ENCODE data around the gene INPP5E. TPM values are rescaled to one million over a fixed set of nuclear protein-coding genes. Genes with fewer than 3 reads are reported as not detected.

INPP5E gene
- total RNA-seq, 2 donors from 2014 or later: 6.4 to 9.1 TPM

GRCh38 chr9:136436055-136436634, 3.5 kb downstream of the INPP5E start:
- Histone ChIP-seq H3K27ac (no peak overlapping the region), H3K27me3 (no peaks in the 10 kb centered on the region), H3K4me3 (no peak overlapping the region), H3K9me3 (no peaks in the 10 kb centered on the region), H3K36me3 (peaks cover 11% of the 10 kb centered on the region), H3K4me1 (peaks cover 0 to 37% of the 10 kb centered on the region in 2 donors)
- no peak for TF ChIP-seq CTCF (IDR thresholded peaks at IDR 0.05)
- DNase-seq (ENCODE audit: low spot score): no peak

DNA sequence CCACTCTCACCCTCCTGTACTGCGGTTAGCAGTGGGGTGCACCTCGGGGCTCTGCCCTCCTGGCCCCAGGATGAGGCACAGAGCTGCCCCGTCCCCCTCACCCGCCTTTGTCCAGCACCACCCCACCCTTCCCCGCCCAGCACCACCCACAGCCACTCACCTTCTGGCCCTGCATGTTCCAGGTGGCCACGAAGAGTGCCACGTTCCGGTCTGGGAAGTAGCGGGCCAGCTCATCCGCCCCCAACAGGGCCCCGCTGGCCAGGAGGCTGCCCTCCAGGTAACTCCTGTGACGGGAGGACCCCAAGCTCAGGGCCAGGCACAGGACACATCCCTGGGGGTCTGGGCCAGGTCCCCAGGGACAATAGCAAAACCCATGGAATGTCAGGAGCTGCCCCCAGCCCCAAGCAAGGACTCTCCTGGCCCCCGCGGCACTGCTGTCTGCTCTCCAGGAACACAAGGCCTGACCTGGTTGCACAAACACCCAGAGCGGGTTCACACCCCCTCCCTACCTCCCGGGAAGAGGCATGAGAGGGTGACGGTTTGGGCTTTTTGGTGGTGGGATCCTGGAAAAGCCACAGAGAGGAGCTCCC, 5.0 kb downstream of the INPP5E start:
- no peak overlapping the region for H3K4me3 ChIP-seq
- no peak for DNase-seq (ENCODE audit: low spot score)
- H3K27me3 ChIP-seq: no peaks in the 10 kb centered on the region
- TF ChIP-seq CTCF (IDR thresholded peaks at IDR 0.05): no peak
- no peak overlapping the region for H3K27ac ChIP-seq
- peaks cover 0 to 28% of the 10 kb centered on the region in 2 donors for H3K4me1 ChIP-seq
- no peaks in the 10 kb centered on the region for H3K9me3 ChIP-seq
- H3K36me3 ChIP-seq: peaks cover 9% of the 10 kb centered on the region

GRCh38 chr9:136433849-136434579, 5.6 kb downstream of the INPP5E start:
- H3K4me1 ChIP-seq: peaks cover 0 to 28% of the 10 kb centered on the region in 2 donors
- TF ChIP-seq CTCF (IDR thresholded peaks at IDR 0.05): no peak
- no peak overlapping the region for H3K27ac ChIP-seq
- no peaks in the 10 kb centered on the region for H3K27me3 ChIP-seq
- DNase-seq (ENCODE audit: low spot score): no peak
- H3K36me3 ChIP-seq: peaks cover 15% of the 10 kb centered on the region
- H3K9me3 ChIP-seq: no peaks in the 10 kb centered on the region
- H3K4me3 ChIP-seq: no peak overlapping the region

DNA sequence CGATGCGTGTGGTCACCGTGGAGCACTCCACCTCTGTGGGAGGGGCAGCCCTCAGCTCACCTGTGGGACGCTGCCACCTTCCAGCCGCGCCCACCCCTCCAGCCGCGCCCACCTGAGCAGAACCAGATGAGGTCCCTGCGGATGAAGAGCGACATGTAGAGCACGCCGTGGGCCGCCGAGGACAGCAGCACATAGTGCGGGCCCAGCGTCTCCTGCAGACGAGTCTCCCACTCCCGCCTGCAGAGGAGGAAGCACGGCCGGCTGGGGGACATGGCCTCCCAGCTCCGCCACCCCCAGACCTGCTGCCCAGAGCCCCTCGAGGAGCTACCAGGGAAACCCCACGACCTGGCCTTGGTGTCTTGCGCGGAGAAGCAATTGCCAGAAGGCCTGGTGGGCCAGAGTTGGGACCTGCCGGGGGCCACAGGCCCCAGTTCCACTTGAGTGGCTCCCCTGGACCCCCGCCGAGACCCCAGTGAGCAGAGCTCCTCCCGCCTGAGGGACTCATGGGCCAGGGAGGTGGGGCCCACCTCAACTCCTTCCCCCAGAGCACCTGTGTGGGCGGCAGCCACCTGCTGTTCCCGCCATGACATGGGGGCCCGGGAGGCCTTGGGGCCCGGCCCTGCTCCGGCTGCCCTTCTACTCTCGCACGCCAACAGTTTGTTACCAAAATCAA, 6.5 kb downstream of the INPP5E start:
- TF ChIP-seq CTCF (IDR thresholded peaks at IDR 0.05): no peak
- Histone ChIP-seq H3K36me3 (peaks cover 21% of the 10 kb centered on the region), H3K9me3 (no peaks in the 10 kb centered on the region), H3K27me3 (no peaks in the 10 kb centered on the region), H3K4me3 (no peak overlapping the region), H3K4me1 (peaks cover 0 to 20% of the 10 kb centered on the region in 2 donors), H3K27ac (no peak overlapping the region)
- no peak for DNase-seq (ENCODE audit: low spot score)

- H3K4me1 ChIP-seq: peaks cover 0 to 14% of the 10 kb centered on the region in 2 donors
- H3K4me3 ChIP-seq: no peak overlapping the region
- DNase-seq (ENCODE audit: low spot score): no peak
- no peaks in the 10 kb centered on the region for H3K27me3 ChIP-seq
- no peak overlapping the region for H3K27ac ChIP-seq
- peaks cover 21% of the 10 kb centered on the region for H3K36me3 ChIP-seq
- H3K9me3 ChIP-seq: no peaks in the 10 kb centered on the region
- no peak for TF ChIP-seq CTCF (IDR thresholded peaks at IDR 0.05)
Measured at GRCh38 chr9:136432591-136432990, 7.1 kb downstream of the INPP5E start.
